Psoas muscle (tissue), 8 donors: Measurements from ENCODE around the gene DGKB. TPM values are rescaled to one million over a fixed set of nuclear protein-coding genes. Genes with fewer than 3 reads are reported as not detected.

Experiments used
- ATAC-seq, 4 donors: fragments of 200-7000 bp; cut with Tn5 transposase; one replicate each; pipeline ENCODE4 v1.9.1; 2020; ENCODE audit warnings: moderate library complexity in 3 of 4, mild to moderate bottlenecking in 2 of 4
- DNase-seq, 2 donors: peaks; one replicate each; pipeline ENCODE4 v3.0.0-alpha.2; 2020
- H3K27ac ChIP-seq: fragments of 200-600 bp; one replicate; pipeline ENCODE4 v1.8.0; 2022
- H3K27me3 ChIP-seq, 3 donors: fragments of 200-600 bp in 1 of 3; one replicate each; pipeline versions ENCODE4 v1.6.1 to v1.8.0; 2013 to 2022; ENCODE audit warnings: low read length in 2 of 3, mild to moderate bottlenecking in 2 of 3, moderate library complexity in 1 of 3; ENCODE audit not compliant: insufficient read depth in 3 of 3
- H3K36me3 ChIP-seq, 2 donors: fragments of 200-600 bp in 1 of 2; one replicate each; pipeline versions ENCODE4 v1.6.1 to v1.8.0; 2013 to 2022; ENCODE audit warnings: low read depth in 1 of 2, mild to moderate bottlenecking in 1 of 2, moderate library complexity in 1 of 2; ENCODE audit not compliant: insufficient read depth in 1 of 2
- H3K4me1 ChIP-seq: fragments of 200-600 bp; one replicate; pipeline ENCODE4 v1.8.0; 2022
- H3K4me3 ChIP-seq: fragments of 200-600 bp; one replicate; pipeline ENCODE4 v1.8.0; 2022; ENCODE audit warnings: mild to moderate bottlenecking
- H3K9me3 ChIP-seq: fragments of 200-600 bp; one replicate; pipeline ENCODE4 v1.8.0; 2022
- WGBS, 3 donors: extraction: QIAGEN DNeasy Blood & Tissue Kit; methylation state at CpG; one replicate each; pipeline versions ENCODE4 v1.1.6 to v1.1.7; 2013; 5-methylcytosine and 5-hydroxymethylcytosine counted together
- intact Hi-C, 2 donors: fragments of 100-400 bp; cut with DNase I; formaldehyde crosslinking; loops; one replicate each; pipeline versions ENCODE4 v1.11.0 to v1.14.2; 2022
- polyA plus RNA-seq, 3 donors: library from polyadenylated mRNA; stranded (reverse); fragments of 200-250 nt; gene quantifications; one replicate each; pipeline ENCODE4 v1.2.3, GENCODE V29; 2013
- total RNA-seq, 4 donors: library from RNA; stranded (reverse); fragmentation: NEBNext Ultra II Directional in 2 of 4; extraction: Animal tissue kit (Norgen Biotek cat#: 25700) in 2 of 4; gene quantifications; one replicate each; pipeline versions ENCODE4 v1.2.1 to v1.2.4, GENCODE V29; 2021 to 2023
- TF ChIP-seq, protein P1 (sequence below): fragments of 200-600 bp; IDR thresholded peaks from one replicate; pipeline ENCODE4 v1.8.0; 2022; ENCODE audit warnings: antibody characterized with exemption
- donor health status: healthy with polysubstance abuse.
- donor health status: DM: no; HTN: no; CAD: no; lungs with moderate emphysema.
- donor health status: Bipolar disorder and iron deficiency.
- donor health status: healthy.
- donor health status: DM: yes; HTN: yes; CAD: no.
- donor health status: DM: no; HTN: no; CAD: no.
- donor health status: DM: no; HTN: no; CAD: no.
- donor health status: DM: yes; HTN: yes; CAD: no.

DGKB gene
- total and polyA plus RNA-seq, 7 donors, result 0.01 to 0.26 (median 0.04) TPM; not detected in 2

DNA sequence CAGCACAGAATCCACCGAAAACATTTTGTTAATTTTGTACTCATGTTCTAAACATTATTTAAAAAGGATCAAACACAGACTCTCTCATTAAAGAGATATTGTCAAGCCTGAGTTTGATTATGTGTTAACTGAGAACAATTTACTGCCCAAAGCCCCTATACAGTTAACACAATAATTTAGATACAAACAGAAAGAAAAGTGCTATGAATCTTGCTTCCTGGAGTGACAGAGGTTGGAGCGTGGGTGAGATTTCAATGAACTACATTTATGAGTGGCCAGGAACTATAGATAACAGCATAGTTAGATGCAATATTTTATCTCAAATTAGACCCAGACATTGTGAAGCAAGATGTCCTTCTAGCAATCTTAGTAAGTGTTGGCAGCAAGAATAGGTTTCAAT, 464.2 kb downstream of the DGKB start:
- no peaks in the 10 kb centered on the region for H3K27me3 ChIP-seq
- H3K4me1 ChIP-seq, result no peaks in the 10 kb centered on the region
- 58 to 76% (median 63%) methylated on average over 2 of the region's 2 CpGs for WGBS, 3 donors
- intact Hi-C loops, result no loop called here
- H3K9me3 ChIP-seq, result no peaks in the 10 kb centered on the region
- TF ChIP-seq, protein P1, sequence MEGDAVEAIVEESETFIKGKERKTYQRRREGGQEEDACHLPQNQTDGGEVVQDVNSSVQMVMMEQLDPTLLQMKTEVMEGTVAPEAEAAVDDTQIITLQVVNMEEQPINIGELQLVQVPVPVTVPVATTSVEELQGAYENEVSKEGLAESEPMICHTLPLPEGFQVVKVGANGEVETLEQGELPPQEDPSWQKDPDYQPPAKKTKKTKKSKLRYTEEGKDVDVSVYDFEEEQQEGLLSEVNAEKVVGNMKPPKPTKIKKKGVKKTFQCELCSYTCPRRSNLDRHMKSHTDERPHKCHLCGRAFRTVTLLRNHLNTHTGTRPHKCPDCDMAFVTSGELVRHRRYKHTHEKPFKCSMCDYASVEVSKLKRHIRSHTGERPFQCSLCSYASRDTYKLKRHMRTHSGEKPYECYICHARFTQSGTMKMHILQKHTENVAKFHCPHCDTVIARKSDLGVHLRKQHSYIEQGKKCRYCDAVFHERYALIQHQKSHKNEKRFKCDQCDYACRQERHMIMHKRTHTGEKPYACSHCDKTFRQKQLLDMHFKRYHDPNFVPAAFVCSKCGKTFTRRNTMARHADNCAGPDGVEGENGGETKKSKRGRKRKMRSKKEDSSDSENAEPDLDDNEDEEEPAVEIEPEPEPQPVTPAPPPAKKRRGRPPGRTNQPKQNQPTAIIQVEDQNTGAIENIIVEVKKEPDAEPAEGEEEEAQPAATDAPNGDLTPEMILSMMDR, result no peak
- ATAC-seq (no peak), DNase-seq (no peak)
- H3K36me3 ChIP-seq, result no peaks in the 10 kb centered on the region
- H3K4me3 ChIP-seq, result no peak overlapping the region
- H3K27ac ChIP-seq, result no peak overlapping the region

DNA sequence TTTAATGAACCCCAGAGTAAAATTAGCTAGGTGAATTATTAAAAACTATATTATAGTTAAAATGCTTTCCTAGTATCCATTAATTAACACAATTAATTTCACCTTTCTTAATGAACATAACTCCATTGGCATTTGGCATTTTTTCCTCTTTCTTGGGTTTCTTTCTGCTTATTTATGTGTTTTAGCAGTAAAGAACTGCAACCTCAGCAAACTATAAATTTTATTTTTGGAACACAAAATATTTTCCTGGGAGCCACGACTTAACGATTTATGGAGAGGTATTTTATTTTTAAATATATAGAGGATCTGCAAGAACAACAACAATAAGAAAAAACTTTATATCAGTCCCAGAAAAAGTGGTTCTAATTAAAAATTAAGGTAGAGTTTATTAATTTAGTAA, 465.7 kb downstream of the DGKB start:
- H3K27ac ChIP-seq, result no peak overlapping the region
- H3K27me3 ChIP-seq, result no peaks in the 10 kb centered on the region
- intact Hi-C loops, result no loop called here
- TF ChIP-seq, protein P1, result no peak
- H3K4me3 ChIP-seq, result no peak overlapping the region
- H3K36me3 ChIP-seq, result no peaks in the 10 kb centered on the region
- ATAC-seq (no peak), DNase-seq (no peak)
- H3K4me1 ChIP-seq, result no peaks in the 10 kb centered on the region
- H3K9me3 ChIP-seq, result no peaks in the 10 kb centered on the region
- WGBS, 3 donors, result 47 to 59% (median 56%) methylated on average over 2 of the region's 2 CpGs

- H3K9me3 ChIP-seq, result no peaks in the 10 kb centered on the region
- intact Hi-C loops, result no loop called here
- H3K27me3 ChIP-seq, result no peaks in the 10 kb centered on the region
- no peaks in the 10 kb centered on the region for H3K36me3 ChIP-seq
- WGBS, 3 donors, result 27 to 58% (median 28%) methylated on average over 2 of the region's 2 CpGs
- ATAC-seq (no peak), DNase-seq (no peak)
- TF ChIP-seq, protein P1, result no peak
- no peak overlapping the region for H3K27ac ChIP-seq
- H3K4me3 ChIP-seq, result no peak overlapping the region
- H3K4me1 ChIP-seq, result no peaks in the 10 kb centered on the region
Measured at GRCh38 chr7:14432924-14433323, 469.6 kb downstream of the DGKB start.

- Histone ChIP-seq H3K4me1 (no peaks in the 10 kb centered on the region), H3K9me3 (no peaks in the 10 kb centered on the region), H3K27me3 (no peaks in the 10 kb centered on the region), H3K4me3 (no peak overlapping the region), H3K27ac (no peak overlapping the region), H3K36me3 (no peaks in the 10 kb centered on the region)
- TF ChIP-seq, protein P1, result no peak
- no peak for DNase-seq
- no peak for ATAC-seq
- WGBS, 3 donors, result 81 to 86% (median 82%) methylated on average over 3 of the region's 3 CpGs
- intact Hi-C loops, result no loop called here
Measured at GRCh38 chr7:14430926-14431325, 471.6 kb downstream of the DGKB start.

DNA sequence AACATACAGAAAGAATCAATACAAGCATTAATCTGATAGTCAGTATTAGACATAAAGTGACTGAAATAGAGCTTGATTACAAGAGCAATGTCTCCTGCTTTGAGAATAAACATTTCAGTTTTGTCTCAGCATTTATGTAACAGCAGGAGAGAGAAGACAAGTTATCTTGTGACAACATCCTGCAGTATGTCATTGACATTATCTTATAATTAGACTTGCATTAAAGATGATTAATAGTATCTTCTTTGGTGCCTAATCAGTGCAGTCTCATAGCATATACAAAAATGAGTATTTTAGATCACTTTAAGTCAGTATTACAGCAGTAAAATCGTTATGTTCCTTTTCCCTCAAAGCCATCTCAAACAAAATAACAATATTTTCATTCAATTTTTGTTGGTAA, 477.0 kb downstream of the DGKB start:
- Histone ChIP-seq H3K9me3 (no peaks in the 10 kb centered on the region), H3K27ac (no peak overlapping the region), H3K27me3 (no peaks in the 10 kb centered on the region), H3K4me1 (no peaks in the 10 kb centered on the region), H3K36me3 (no peaks in the 10 kb centered on the region), H3K4me3 (no peak overlapping the region)
- DNase-seq, result no peak
- intact Hi-C loops, result no loop called here
- TF ChIP-seq, protein P1, result no peak
- 67 to 77% (median 77%) methylated on average over 1 of the region's 1 CpG for WGBS, 3 donors
- ATAC-seq, result no peak
